ENCODE data around the gene SLC5A10. TPM values are rescaled to one million over a fixed set of nuclear protein-coding genes. Genes with fewer than 3 reads are reported as not detected.

Gene SLC5A10
- polyA plus RNA-seq, 1 of the 3 experiments (the other 2 are of a cell fraction): not detected

GRCh38 chr17:18992454-18993130 is 40.6 kb downstream of the SLC5A10 start:
- DNase-seq: no peak
- H4K20me1 ChIP-seq (ENCODE audit: insufficient read depth): no peaks in the 10 kb centered on the region
- peaks cover 6 to 17% of the 10 kb centered on the region in 2 experiments for H3K36me3 ChIP-seq (replicated peaks in 1 of 2; ENCODE audit: control insufficient read depth in 1 of 2, insufficient read depth in 2 of 2, low read length in 1 of 2)
- ChIA-PET CTCF (no interaction called here), POLR2A (no interaction called here)
- H3F3A ChIP-seq (replicated peaks; ENCODE audit: insufficient read depth): no peaks in the 10 kb centered on the region
- H3K27me3 ChIP-seq (ENCODE audit: insufficient read depth): no peaks in the 10 kb centered on the region
- H3K9ac ChIP-seq: no peak overlapping the region
- no peak overlapping the region for H3K4me3 ChIP-seq (ENCODE audit: low read depth in 2 of 2, low read length in 1 of 2)
- H3K27ac ChIP-seq (ENCODE audit: low read depth in 2 of 2, low read length in 1 of 2): no peak overlapping the region
- no peaks in the 10 kb centered on the region for H3K9me2 ChIP-seq
- 86% methylated on average over 5 of the region's 22 CpGs for WGBS (ENCODE audit: low lambda C conversion rate)
- TF ChIP-seq NFIC (IDR thresholded peaks at IDR 0.05; ENCODE audit: borderline replicate concordance) (no peak), JUND (IDR thresholded peaks at IDR 0.05) (no peak), MAX (IDR thresholded peaks at IDR 0.05; ENCODE audit: low read depth) (no peak), POLR2AphosphoS5 (IDR thresholded peaks at IDR 0.05; ENCODE audit: low read depth, low read length) (no peak), EZH2phosphoT487 (IDR thresholded peaks at IDR 0.05; ENCODE audit: borderline replicate concordance, low read depth) (no peak), ELF1 (IDR thresholded peaks at IDR 0.05) (no peak), PBX3 (IDR thresholded peaks at IDR 0.05) (no peak), SIN3A (IDR thresholded peaks at IDR 0.05; ENCODE audit: borderline replicate concordance, low read depth, low read length) (no peak), USF2 (IDR thresholded peaks at IDR 0.05; ENCODE audit: borderline replicate concordance, low read depth, low read length) (no peak), CHD2 (IDR thresholded peaks at IDR 0.05; ENCODE audit: low read length, partially characterized antibody) (no peak), RFX5 (IDR thresholded peaks at IDR 0.05; ENCODE audit: low read length) (no peak), USF1 (IDR thresholded peaks at IDR 0.05; ENCODE audit: borderline replicate concordance, low read depth) (no peak), TAF1 (IDR thresholded peaks at IDR 0.05; ENCODE audit: borderline replicate concordance, low read depth, low read length) (no peak), RXRA (IDR thresholded peaks at IDR 0.05; ENCODE audit: borderline replicate concordance, low read depth) (no peak), MXI1 (IDR thresholded peaks at IDR 0.05; ENCODE audit: low read depth, low read length) (no peak), YY1 (IDR thresholded peaks at IDR 0.05; ENCODE audit: low read depth) (no peak)
- H3K79me2 ChIP-seq (ENCODE audit: insufficient read depth): peaks cover 60% of the 10 kb centered on the region
- H3K9me3 ChIP-seq: peaks cover 15% of the 10 kb centered on the region; the same call in 1 of the 2 replicates
- no peak overlapping the region for H2AFZ ChIP-seq (ENCODE audit: low read depth)
- H3K4me2 ChIP-seq: no peak overlapping the region
- no peaks in the 10 kb centered on the region; a peak in 1 of 4 replicates for H3K4me1 ChIP-seq (ENCODE audit: control insufficient read depth in 1 of 2, insufficient read depth in 2 of 2, low read depth in 1 of 2, low read length in 1 of 2)
